ENCODE results near the gene GNAL. TPM values are rescaled to one million over a fixed set of nuclear protein-coding genes. Genes with fewer than 3 reads are reported as not detected.

GNAL gene
- total RNA-seq, 1 donor from 2014 or later, result 5.0 TPM

DNA sequence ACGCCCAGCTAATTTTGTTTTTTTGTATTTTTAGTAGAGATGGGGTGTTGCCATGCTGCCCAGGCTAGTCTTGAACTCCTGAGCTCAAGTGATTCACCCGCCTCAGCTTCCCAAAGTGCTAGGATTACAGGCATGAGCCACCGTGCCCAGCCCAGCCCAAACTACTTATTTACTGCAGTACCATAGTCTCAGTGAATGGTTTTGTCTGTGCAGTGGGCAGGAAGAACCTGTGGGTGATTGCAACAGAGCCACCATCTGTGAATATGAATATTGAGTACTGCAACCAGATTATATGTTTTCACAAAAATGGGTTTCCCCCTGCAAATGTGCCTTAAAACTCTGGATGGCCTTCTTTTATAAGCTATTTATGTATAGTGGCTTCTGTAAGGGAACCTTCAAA, 210.0 kb downstream of the GNAL start:
- H3K4me3 ChIP-seq (ENCODE audit: low read depth, low read length), result no peak overlapping the region
- no peak for DNase-seq (ENCODE audit: low read depth)
- TF ChIP-seq CTCF (conservative IDR thresholded peaks at IDR 0.05; ENCODE audit: low read depth, low read length), result no peak

- DNase-seq (ENCODE audit: low read depth), result no peak
- TF ChIP-seq CTCF (conservative IDR thresholded peaks at IDR 0.05; ENCODE audit: low read depth, low read length), result no peak
- no peak overlapping the region for H3K4me3 ChIP-seq (ENCODE audit: low read depth, low read length)
These were observed 212.9 kb downstream of the GNAL start for GRCh38 chr18:11901826-11902438.

- TF ChIP-seq CTCF (conservative IDR thresholded peaks at IDR 0.05; ENCODE audit: low read depth, low read length), result no peak
- no peak overlapping the region for H3K4me3 ChIP-seq (ENCODE audit: low read depth, low read length)
- no peak for DNase-seq (ENCODE audit: low read depth)
These were observed 213.6 kb downstream of the GNAL start for GRCh38 chr18:11902522-11903292.

DNA sequence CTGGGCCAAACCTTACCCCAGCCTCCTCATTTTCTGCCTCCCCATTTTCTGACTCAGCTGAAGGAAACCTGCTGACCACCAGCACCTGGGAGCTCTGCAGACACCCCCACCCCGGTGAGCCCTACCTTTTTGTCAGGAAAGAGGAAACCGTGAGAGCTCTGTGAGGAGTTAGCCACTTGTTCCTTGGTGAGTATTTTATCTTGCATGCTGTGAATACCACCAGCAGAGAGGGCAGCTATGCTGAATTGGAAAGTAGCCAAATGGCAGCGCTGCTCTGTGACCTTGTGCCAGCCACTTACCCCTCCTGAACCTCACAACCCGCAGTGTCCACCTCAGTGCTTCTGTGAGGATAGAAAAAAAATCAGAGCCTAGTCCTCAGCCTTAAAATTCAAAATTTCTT, 216.5 kb downstream of the GNAL start:
- H3K4me3 ChIP-seq (ENCODE audit: low read depth, low read length), result no peak overlapping the region
- DNase-seq (ENCODE audit: low read depth), result peak; percentile 10
- TF ChIP-seq CTCF (conservative IDR thresholded peaks at IDR 0.05; ENCODE audit: low read depth, low read length), result no peak

DNA sequence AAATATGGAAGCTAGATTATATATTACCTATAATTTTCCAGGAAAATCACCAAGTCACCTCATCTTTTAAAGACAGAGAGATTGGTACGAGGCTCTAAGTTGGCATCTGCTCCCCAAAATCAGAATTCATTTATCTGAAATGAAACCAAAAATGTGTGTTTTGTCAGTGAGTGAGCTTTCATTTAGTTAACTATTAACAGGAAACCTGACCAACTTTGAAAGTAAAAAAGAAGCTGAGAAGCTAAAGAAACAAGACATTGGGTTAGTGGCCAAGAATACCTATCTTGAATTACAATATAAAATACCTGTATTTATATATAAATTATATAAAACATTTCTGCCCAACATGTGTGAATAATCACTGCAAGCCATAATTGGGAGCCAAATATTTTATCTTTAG, 217.1 kb downstream of the GNAL start:
- no peak overlapping the region for H3K4me3 ChIP-seq (ENCODE audit: low read depth, low read length)
- no peak for TF ChIP-seq CTCF (conservative IDR thresholded peaks at IDR 0.05; ENCODE audit: low read depth, low read length)
- no peak for DNase-seq (ENCODE audit: low read depth)

DNA sequence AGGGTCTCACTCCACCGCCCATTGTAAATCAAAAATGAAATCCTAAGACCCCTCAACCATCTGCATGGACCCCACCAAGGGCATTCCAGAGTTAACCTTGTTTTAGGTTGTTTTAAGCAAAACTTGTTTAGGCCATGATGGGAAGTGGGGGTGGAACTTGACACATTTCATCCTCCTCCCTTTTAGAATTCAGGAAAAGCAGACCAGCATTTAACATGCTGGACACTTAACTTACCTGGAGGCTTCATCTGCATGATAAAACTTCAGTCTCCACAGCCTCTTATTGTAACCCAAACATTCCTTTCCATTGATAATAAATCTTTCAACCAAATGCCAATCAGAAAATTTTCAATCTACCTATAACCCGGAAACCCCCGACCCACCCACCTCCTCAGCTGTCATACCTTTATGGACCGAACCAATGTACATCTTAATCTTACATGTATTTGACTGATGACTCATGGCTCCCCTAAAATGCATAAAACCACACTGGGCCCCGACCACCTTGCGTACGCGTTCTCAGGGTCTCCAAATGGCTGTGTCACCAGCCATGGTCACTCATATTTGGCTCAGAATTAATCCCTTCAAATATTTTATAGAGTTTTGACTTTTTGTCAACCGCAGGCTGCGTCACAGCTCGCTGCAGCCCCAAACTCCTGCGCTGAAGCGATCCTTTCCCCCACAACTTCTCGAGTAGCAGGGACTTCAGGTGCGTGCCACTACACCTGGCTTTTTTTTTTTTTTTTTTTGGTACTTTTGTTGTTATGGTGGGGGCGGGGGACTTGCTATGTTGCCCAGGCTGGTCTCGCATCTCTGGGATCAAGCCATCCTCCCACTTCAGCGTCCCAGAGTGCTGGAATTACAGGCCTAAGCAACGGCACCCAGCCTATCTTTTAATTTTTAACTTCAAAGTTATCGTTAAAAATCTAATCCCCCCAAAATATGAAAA, 218.1 kb downstream of the GNAL start:
- no peak for TF ChIP-seq CTCF (conservative IDR thresholded peaks at IDR 0.05; ENCODE audit: low read depth, low read length)
- peak overlapping the region; percentile 92 for H3K4me3 ChIP-seq (ENCODE audit: low read depth, low read length)
- DNase-seq (ENCODE audit: low read depth), result no peak

Measured in epithelial cell of proximal tubule (primary cell).